ENCODE results near the gene SOX3. TPM values are rescaled to one million over a fixed set of nuclear protein-coding genes. Genes with fewer than 3 reads are reported as not detected.

The SOX3 gene
- total and polyA plus RNA-seq, 4 donors = not detected

Other genes starting within 250 kb of the SOX3 start
- gene LINC00632, start 204.7 kb upstream of the SOX3 start, total RNA-seq = 10 to 100 TPM in 1 of 2 donors, under 1 TPM in 1; 0.33 to 28.7 TPM
- gene LINC00632, start 204.7 kb upstream of the SOX3 start, polyA plus RNA-seq = under 1 TPM; 0.15 to 0.31 TPM